RWPE1 (cell line): Measurements from ENCODE around the gene PCNX2.

ENCODE experiments used
- CTCF ChIA-PET: fragments of 350-600 bp; sonication (Branson Sonifier 250); formaldehyde crosslinking; extraction: SDS; loops from one replicate; lab custom pipeline; 2021; lab: Yijun Ruan, JAX
- POLR2A ChIA-PET: fragments of 400-600 bp; formaldehyde crosslinking; extraction: SDS; loops from one replicate; lab custom pipeline; 2020; ENCODE audit warnings: antibody characterized with exemption; ENCODE audit not compliant: low non-redundant PET; lab: Yijun Ruan, JAX
- DNase-seq: peaks from one replicate; pipeline ENCODE4 v3.0.0; 2012; ENCODE audit warnings: low spot score
- H3K27ac ChIP-seq: fragments of 450-650 bp; 2 replicates; pipeline ENCODE4 v1.5.1; 2017
- TF ChIP-seq, protein P1 (sequence below): fragments of 450-650 bp; conservative IDR thresholded peaks from 2 replicates; pipeline ENCODE4 v1.5.1; 2017; ENCODE audit warnings: low read depth, mild to moderate bottlenecking

PCNX2 gene

GRCh38 chr1:233015965-233016364 lies 279.6 kb downstream of the PCNX2 start:
- ChIA-PET CTCF (no interaction called here), POLR2A (no interaction called here)
- TF ChIP-seq, protein P1, sequence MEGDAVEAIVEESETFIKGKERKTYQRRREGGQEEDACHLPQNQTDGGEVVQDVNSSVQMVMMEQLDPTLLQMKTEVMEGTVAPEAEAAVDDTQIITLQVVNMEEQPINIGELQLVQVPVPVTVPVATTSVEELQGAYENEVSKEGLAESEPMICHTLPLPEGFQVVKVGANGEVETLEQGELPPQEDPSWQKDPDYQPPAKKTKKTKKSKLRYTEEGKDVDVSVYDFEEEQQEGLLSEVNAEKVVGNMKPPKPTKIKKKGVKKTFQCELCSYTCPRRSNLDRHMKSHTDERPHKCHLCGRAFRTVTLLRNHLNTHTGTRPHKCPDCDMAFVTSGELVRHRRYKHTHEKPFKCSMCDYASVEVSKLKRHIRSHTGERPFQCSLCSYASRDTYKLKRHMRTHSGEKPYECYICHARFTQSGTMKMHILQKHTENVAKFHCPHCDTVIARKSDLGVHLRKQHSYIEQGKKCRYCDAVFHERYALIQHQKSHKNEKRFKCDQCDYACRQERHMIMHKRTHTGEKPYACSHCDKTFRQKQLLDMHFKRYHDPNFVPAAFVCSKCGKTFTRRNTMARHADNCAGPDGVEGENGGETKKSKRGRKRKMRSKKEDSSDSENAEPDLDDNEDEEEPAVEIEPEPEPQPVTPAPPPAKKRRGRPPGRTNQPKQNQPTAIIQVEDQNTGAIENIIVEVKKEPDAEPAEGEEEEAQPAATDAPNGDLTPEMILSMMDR = no peak
- DNase-seq = no peak
- H3K27ac ChIP-seq = no peak overlapping the region

DNA sequence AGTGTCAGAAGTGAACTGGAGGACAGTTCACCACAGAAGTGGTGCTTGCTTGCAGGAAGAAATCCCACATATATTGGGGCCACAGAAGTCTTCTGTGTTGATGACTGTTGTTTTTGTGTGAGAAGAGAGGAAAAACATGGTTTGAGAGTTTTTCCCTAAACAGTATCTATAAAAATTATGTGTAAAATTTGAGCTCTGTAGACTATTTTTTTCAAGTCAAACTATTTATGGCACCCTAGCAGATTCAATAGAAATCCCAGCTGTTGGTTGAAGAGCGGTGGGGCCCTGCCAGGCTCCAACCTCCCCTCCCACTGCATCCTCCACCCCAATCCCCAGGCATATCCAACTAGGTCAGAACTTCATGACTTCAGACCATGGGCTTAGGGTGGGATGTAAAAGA lies 283.5 kb downstream of the PCNX2 start:
- no peak for DNase-seq
- CTCF ChIA-PET = no interaction called here
- TF ChIP-seq, protein P1 = no peak
- POLR2A ChIA-PET = no interaction called here
- no peak overlapping the region for H3K27ac ChIP-seq

- H3K27ac ChIP-seq = no peak overlapping the region
- TF ChIP-seq, protein P1 = no peak
- ChIA-PET CTCF (no interaction called here), POLR2A (no interaction called here)
- DNase-seq = no peak
These were observed 285.4 kb downstream of the PCNX2 start for GRCh38 chr1:233010146-233010545.

DNA sequence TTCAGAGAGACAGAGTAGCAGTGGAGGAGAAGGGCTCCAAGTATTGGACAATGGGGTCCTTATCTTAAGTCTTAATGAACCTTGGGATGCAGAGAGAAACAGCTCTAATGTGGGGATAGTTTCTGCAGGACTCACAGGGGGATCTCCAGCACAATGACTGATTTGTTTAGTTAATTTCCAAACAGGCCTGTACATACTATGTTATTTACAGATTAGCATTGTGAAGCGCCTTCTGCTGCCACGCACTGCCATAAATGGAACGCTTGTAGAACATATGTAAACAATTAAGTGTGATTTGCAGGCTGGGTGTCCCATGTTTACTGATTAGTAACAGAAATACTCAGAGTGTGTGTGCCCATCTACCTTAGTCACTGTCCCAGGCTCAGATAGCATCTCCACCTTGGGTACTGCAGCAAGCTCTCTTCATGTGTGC lies 289.0 kb downstream of the PCNX2 start:
- no peak overlapping the region for H3K27ac ChIP-seq
- TF ChIP-seq, protein P1 = no peak
- ChIA-PET CTCF (no interaction called here), POLR2A (no interaction called here)
- no peak for DNase-seq

DNA sequence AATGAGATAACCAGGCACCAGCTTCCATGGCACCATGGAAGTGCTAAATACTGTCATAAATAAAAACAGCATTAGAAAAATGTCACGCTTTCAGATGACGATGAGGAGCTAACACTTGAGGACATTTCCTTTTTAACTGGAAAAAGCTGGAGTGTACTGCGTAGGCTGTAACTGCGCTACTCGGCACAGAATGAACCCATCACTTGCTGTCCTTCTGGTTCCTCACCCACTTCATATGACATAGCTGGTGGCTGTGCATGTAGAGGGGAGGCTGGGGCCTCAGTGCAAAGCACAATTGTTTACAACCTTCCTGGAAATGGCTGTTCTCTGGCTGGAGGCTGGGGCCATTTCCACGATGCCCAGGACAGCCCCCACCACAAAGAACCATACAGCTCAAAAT lies 289.4 kb downstream of the PCNX2 start:
- ChIA-PET CTCF (no interaction called here), POLR2A (no interaction called here)
- DNase-seq = no peak
- TF ChIP-seq, protein P1 = no peak
- no peak overlapping the region for H3K27ac ChIP-seq

- TF ChIP-seq, protein P1 = no peak
- peak; percentile 20 for DNase-seq
- ChIA-PET CTCF (interaction anchor here (0.6 kb wide), 1 partner anchor 455 kb away, joined by 3 read pairs; no protein-coding TSS in a partner anchor), POLR2A (no interaction called here)
- H3K27ac ChIP-seq = no peak overlapping the region
These were observed 289.8 kb downstream of the PCNX2 start for GRCh38 chr1:233005703-233006102.
